ENCODE measurements around the gene LOC128125822.

The LOC128125822 gene

GRCh38 chr6:63597141-63598048, 25.1 kb downstream of the LOC128125822 start:
- H3K4me3 ChIP-seq, result peak overlapping the region; percentile 69
- H3K27ac ChIP-seq, result no peak overlapping the region
- TF ChIP-seq, protein P1, sequence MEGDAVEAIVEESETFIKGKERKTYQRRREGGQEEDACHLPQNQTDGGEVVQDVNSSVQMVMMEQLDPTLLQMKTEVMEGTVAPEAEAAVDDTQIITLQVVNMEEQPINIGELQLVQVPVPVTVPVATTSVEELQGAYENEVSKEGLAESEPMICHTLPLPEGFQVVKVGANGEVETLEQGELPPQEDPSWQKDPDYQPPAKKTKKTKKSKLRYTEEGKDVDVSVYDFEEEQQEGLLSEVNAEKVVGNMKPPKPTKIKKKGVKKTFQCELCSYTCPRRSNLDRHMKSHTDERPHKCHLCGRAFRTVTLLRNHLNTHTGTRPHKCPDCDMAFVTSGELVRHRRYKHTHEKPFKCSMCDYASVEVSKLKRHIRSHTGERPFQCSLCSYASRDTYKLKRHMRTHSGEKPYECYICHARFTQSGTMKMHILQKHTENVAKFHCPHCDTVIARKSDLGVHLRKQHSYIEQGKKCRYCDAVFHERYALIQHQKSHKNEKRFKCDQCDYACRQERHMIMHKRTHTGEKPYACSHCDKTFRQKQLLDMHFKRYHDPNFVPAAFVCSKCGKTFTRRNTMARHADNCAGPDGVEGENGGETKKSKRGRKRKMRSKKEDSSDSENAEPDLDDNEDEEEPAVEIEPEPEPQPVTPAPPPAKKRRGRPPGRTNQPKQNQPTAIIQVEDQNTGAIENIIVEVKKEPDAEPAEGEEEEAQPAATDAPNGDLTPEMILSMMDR (IDR thresholded peaks at IDR 0.05), result no peak
- DNase-seq (ENCODE audit: low spot score), result no peak

DNA sequence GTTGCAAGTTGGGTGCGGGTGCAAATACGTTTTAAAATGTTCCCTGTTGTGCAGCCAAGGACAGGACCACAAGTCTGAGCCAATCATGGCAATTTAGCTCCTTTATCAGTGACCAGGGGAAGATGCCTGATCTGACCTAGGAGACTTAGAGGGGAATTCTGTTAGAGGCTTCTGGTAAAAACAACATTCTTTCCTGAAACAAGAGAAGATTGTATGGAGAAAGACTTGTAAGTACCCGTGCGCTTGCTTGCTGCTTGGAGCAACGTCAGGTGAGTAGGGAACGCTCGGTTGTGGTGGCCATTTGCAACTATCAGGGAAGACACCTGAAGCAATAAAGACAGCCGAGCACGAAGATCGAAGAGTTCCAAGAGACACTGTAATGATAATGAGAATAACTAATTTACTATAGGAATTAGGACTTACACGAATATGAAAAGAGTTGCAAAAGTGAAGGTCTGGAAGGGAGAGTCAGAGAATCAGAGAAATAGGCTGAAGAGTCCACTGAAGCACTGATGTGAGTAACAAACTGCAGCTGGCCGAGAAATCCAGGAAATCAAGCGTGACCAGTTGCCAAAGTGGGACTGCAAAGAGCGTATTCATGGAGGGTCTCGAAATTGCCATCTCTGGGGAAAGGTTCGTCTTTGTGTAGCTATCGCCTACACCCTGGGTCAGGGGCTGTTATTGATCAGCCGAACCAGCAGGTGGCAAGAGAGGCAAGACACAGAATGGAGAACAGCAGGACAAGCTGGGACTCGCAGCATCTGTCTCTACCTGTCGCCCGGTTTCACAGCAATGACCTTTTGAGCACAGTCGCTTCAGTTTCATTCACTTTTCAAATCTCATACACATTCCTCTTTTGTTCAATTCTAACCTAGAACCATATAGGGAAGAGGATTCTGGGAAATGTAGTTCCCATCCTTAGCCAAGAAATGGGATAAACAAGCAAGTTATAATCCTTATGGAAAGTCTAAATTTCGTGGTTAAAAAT, 26.1 kb downstream of the LOC128125822 start:
- H3K27ac ChIP-seq, result no peak overlapping the region
- peak overlapping the region; percentile 69 for H3K4me3 ChIP-seq
- TF ChIP-seq, protein P1 (IDR thresholded peaks at IDR 0.05), result peak; percentile 79
- peak; percentile 79 for DNase-seq (ENCODE audit: low spot score)

DNA sequence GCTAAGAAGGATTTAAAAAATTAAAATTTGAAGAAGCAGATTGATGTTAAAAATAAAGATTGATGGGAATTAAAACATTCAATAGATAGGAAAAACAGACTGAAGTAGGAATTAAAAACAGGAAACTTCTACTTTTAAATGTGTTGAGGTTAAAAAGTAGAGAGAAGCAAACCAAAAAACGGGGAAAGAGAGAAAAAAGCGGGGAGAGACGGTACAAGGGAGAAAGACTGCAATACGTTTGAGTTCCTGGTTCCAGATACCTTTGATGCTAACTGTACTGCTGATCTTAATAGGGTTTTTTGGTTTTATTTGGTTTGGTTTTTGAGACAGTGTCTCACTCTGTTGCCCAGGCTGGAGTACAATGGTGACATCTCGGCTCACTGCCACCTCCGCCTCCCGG, 27.0 kb downstream of the LOC128125822 start:
- no peak overlapping the region for H3K27ac ChIP-seq
- DNase-seq (ENCODE audit: low spot score), result no peak
- TF ChIP-seq, protein P1 (IDR thresholded peaks at IDR 0.05), result no peak
- no peak overlapping the region for H3K4me3 ChIP-seq

- no peak overlapping the region for H3K27ac ChIP-seq
- H3K4me3 ChIP-seq, result no peak overlapping the region
- no peak for DNase-seq (ENCODE audit: low spot score)
- TF ChIP-seq, protein P1 (IDR thresholded peaks at IDR 0.05), result no peak
Measured at GRCh38 chr6:63600136-63600535, 27.9 kb downstream of the LOC128125822 start.

DNA sequence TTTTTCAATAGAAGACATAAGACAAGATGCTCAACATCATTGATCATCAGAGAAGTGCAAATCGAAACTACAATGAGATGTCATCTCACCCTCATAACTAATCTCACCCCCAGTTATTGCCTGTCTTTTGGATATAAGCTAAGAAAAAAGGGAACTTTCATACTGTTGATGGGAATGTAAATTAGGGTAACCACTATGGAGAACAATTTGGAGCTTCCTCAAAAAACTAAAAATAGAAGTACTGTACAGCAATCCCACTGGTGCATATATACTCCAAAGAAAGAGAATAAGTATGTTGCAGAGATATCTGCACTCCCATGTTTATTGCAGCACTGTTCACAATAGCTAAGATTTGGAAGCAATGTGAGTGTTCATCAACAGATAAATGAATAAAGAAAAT, 37.0 kb downstream of the LOC128125822 start:
- Histone ChIP-seq H3K4me3 (no peak overlapping the region), H3K27ac (no peak overlapping the region)
- TF ChIP-seq, protein P1 (IDR thresholded peaks at IDR 0.05), result no peak
- DNase-seq (ENCODE audit: low spot score), result no peak

GRCh38 chr6:63610944-63611343, 38.7 kb downstream of the LOC128125822 start:
- Histone ChIP-seq H3K4me3 (no peak overlapping the region), H3K27ac (no peak overlapping the region)
- DNase-seq (ENCODE audit: low spot score), result no peak
- TF ChIP-seq, protein P1 (IDR thresholded peaks at IDR 0.05), result no peak
